Endothelial cell of umbilical vein (primary cell): ENCODE results near the gene RHEX. TPM values are rescaled to one million over a fixed set of nuclear protein-coding genes. Genes with fewer than 3 reads are reported as not detected.

Source experiments
- BruUV-seq: library from RNA; stranded (reverse); fragments of 400-500 nt; replicated peaks from 2 replicates; lab custom pipeline; 2021; lab: Mats Ljungman, UMichigan
- CTCF ChIA-PET: fragments of 300-600, 350-600 bp; sonication (Branson Sonifier 250); formaldehyde crosslinking; loops from one replicate; lab custom pipeline; 2021; ENCODE audit warnings: antibody characterized with exemption, inconsistent platforms; lab: Charles Lee
- POLR2A ChIA-PET: fragments of 300-600, 350-600 bp; sonication (Branson Sonifier 250); formaldehyde crosslinking; loops from one replicate; lab custom pipeline; 2021; ENCODE audit warnings: antibody characterized with exemption, inconsistent platforms; lab: Charles Lee
- DNase-seq: peaks from one replicate; pipeline ENCODE4 v3.0.0-alpha.2; 2011; ENCODE audit warnings: low read depth, low spot score
- FAIRE-seq: peaks from 2 replicates; lab custom pipeline; 2011; peaks lifted over from hg19 to GRCh38; lab: Jason Lieb, UNC
- H2AFZ ChIP-seq: 2 replicates; pipeline ENCODE4 v1.6.0; 2012; ENCODE audit warnings: low read depth, low read length, control low read depth, inconsistent platforms
- H3K27ac ChIP-seq: 2 replicates; pipeline ENCODE4 v1.5.1; 2011; ENCODE audit warnings: low read depth, mild to moderate bottlenecking, control low read depth, low read length, moderate library complexity; ENCODE audit not compliant: insufficient read depth
- H3K27me3 ChIP-seq, 2 experiments: 2 replicates each; pipeline versions ENCODE4 v1.6.0 to v1.6.1; 2011; ENCODE audit warnings: low read length in 2 of 2, mixed read lengths in 1 of 2; ENCODE audit not compliant: control insufficient read depth in 2 of 2, insufficient read depth in 2 of 2
- H3K36me3 ChIP-seq, 2 experiments: 2 replicates in 1 of 2; 3 replicates in 1 of 2; pipeline ENCODE4 v1.5.1; 2011; ENCODE audit warnings: low read length in 2 of 2, mild to moderate bottlenecking in 1 of 2, moderate library complexity in 1 of 2; ENCODE audit not compliant: control insufficient read depth in 2 of 2, insufficient read depth in 2 of 2; ENCODE audit errors: extremely low read depth in 1 of 2
- H3K4me1 ChIP-seq: 3 replicates; pipeline ENCODE4 v1.5.1; 2011; ENCODE audit warnings: mild to moderate bottlenecking, low read length; ENCODE audit not compliant: control insufficient read depth, insufficient read depth; ENCODE audit errors: extremely low read depth
- H3K4me2 ChIP-seq: 2 replicates; pipeline ENCODE4 v1.6.1; 2011; ENCODE audit warnings: low read length, control low read depth, mixed read lengths; ENCODE audit not compliant: insufficient read depth
- H3K4me3 ChIP-seq, 3 experiments: fragments of 200-600 bp in 1 of 3; sonication (generic), shearing (Covaris generic) in 1 of 3; replicated peaks in 1 of 3; 2 replicates each; pipeline ENCODE4 v1.5.1; 2011 to 2016; ENCODE audit warnings: control low read depth in 3 of 3, low read length in 3 of 3, mild to moderate bottlenecking in 2 of 3, inconsistent platforms in 1 of 3, low read depth in 1 of 3, moderate library complexity in 1 of 3; ENCODE audit not compliant: insufficient read depth in 1 of 3
- H3K79me2 ChIP-seq: 2 replicates; pipeline ENCODE4 v1.6.0; 2012; ENCODE audit warnings: low read length, inconsistent platforms; ENCODE audit not compliant: control insufficient read depth, insufficient read depth
- H3K9ac ChIP-seq: replicated peaks from 2 replicates; pipeline ENCODE3; 2011; ENCODE audit warnings: low read length, control low read depth; ENCODE audit not compliant: insufficient read depth; ENCODE audit errors: extremely low read depth
- H3K9me1 ChIP-seq: replicated peaks from 3 replicates; pipeline ENCODE4 v1.6.0; 2011; ENCODE audit warnings: mild to moderate bottlenecking, low read length; ENCODE audit not compliant: control insufficient read depth, insufficient read depth; ENCODE audit errors: extremely low read depth
- H3K9me3 ChIP-seq: replicated peaks from 2 replicates; pipeline ENCODE4 v1.5.1; 2012; ENCODE audit warnings: low read length, inconsistent platforms; ENCODE audit not compliant: control insufficient read depth, insufficient read depth
- H4K20me1 ChIP-seq: replicated peaks from 2 replicates; pipeline ENCODE3; 2011; ENCODE audit warnings: mild to moderate bottlenecking, low read length; ENCODE audit not compliant: control insufficient read depth, insufficient read depth; ENCODE audit errors: extremely low read depth
- CTCF ChIP-seq, 2 donors: IDR thresholded peaks; 1 replicate in 1 of 2; 2 replicates in 1 of 2; pipeline ENCODE4 v1.5.1; 2011; ENCODE audit warnings: low read length in 2 of 2, mild to moderate bottlenecking in 2 of 2, moderate library complexity in 2 of 2, control low read depth in 1 of 2, inconsistent platforms in 1 of 2, low read depth in 1 of 2; ENCODE audit not compliant: insufficient read depth in 1 of 2; ENCODE audit errors: extremely low read depth in 1 of 2
- EZH2 ChIP-seq: IDR thresholded peaks from 2 replicates; pipeline ENCODE4 v1.6.1; 2012; ENCODE audit warnings: borderline replicate concordance, low read depth, mild to moderate bottlenecking, moderate library complexity, low read length, inconsistent platforms; ENCODE audit not compliant: severe bottlenecking
- FOS ChIP-seq: IDR thresholded peaks from 2 replicates; pipeline ENCODE4 v1.6.1; 2011; ENCODE audit warnings: mild to moderate bottlenecking, low read length, moderate library complexity, borderline replicate concordance; ENCODE audit not compliant: insufficient read depth
- GATA2 ChIP-seq: IDR thresholded peaks from 2 replicates; pipeline ENCODE4 v1.7.0; 2011; ENCODE audit warnings: low read depth, mild to moderate bottlenecking, moderate library complexity, mixed read lengths, low read length; ENCODE audit not compliant: insufficient read length, insufficient read depth
- JUN ChIP-seq: IDR thresholded peaks from 2 replicates; pipeline ENCODE4 v1.6.1; 2011; ENCODE audit warnings: borderline replicate concordance, low read depth; ENCODE audit not compliant: insufficient read length, insufficient read depth
- MAX ChIP-seq: IDR thresholded peaks from 2 replicates; pipeline ENCODE4 v1.6.1; 2011; ENCODE audit not compliant: insufficient read depth, insufficient read length
- MYC ChIP-seq: IDR thresholded peaks from one replicate; pipeline ENCODE4 v1.6.1; 2011; ENCODE audit warnings: mild to moderate bottlenecking, low read depth, low read length
- POLR2A ChIP-seq: IDR thresholded peaks from 2 replicates; pipeline ENCODE4 v1.6.1; 2012; ENCODE audit warnings: low read depth, mild to moderate bottlenecking, control low read depth, low read length
- POLR2AphosphoS5 ChIP-seq: IDR thresholded peaks from 2 replicates; pipeline ENCODE4 v1.6.1; 2012; ENCODE audit warnings: low read depth, mild to moderate bottlenecking, control low read depth, low read length, moderate library complexity; ENCODE audit not compliant: insufficient read depth
- dilution Hi-C: fragments of 300-500 bp; cut with MboI; formaldehyde crosslinking; loops from one replicate; pipeline ENCODE4 v1.15.0; 2019; ENCODE audit warnings: low sequenced_read_pairs; ENCODE audit not compliant: extremely low pct_ligation_motif_present
- intact Hi-C: fragments of 100-400 bp; cut with micrococcal nuclease; formaldehyde crosslinking; loops from one replicate; pipeline ENCODE4 v1.10.0; 2022
- polyA plus RNA-seq, 4 experiments: library from polyadenylated mRNA; depleted of rRNA in 3 of 4; stranded (reverse) in 3 of 4; unstranded in 1 of 4; fragments of >200 nt; gene quantifications; 2 replicates each; pipeline versions ENCODE4 v1.2.1 to v1.2.3, GENCODE V29; 2011 to 2012; ENCODE audit warnings: missing spikeins in 1 of 4
- total RNA-seq: library from RNA; stranded (reverse); gene quantifications from 2 replicates; pipeline ENCODE4 v1.2.3, GENCODE V29; 2021

RHEX gene
- total and polyA plus RNA-seq, 2 donors (not counting 3 experiments of a cell fraction or from before 2014, with no cell fraction given): not detected

- ChIA-PET CTCF (interaction anchor here (1.1 to 4.3 kb wide), 5 partner anchors 9 to 179 kb away, joined by 3 to 28 read pairs (median 7); no protein-coding TSS in a partner anchor), POLR2A (no interaction called here)
- no peaks in the 10 kb centered on the region for H3K36me3 ChIP-seq
- dilution Hi-C loops: no loop called here
- no peak overlapping the region for H2AFZ ChIP-seq
- H3K9ac ChIP-seq: no peak overlapping the region
- DNase-seq (no peak), FAIRE-seq (no peak)
- no peaks in the 10 kb centered on the region for H3K79me2 ChIP-seq
- no peak overlapping the region for H3K4me3 ChIP-seq
- no peak overlapping the region for H3K4me2 ChIP-seq
- H3K9me3 ChIP-seq: no peaks in the 10 kb centered on the region
- H4K20me1 ChIP-seq: no peaks in the 10 kb centered on the region
- H3K9me1 ChIP-seq: no peaks in the 10 kb centered on the region
- H3K27ac ChIP-seq: no peak overlapping the region
- BruUV-seq: no TSS peak
- intact Hi-C loops: no loop called here
- H3K27me3 ChIP-seq: peaks cover 0 to 28% of the 10 kb centered on the region in 2 experiments
- H3K4me1 ChIP-seq: no peaks in the 10 kb centered on the region
- TF ChIP-seq GATA2: no peak
- TF ChIP-seq EZH2: no peak
- no peak for TF ChIP-seq POLR2AphosphoS5
- TF ChIP-seq CTCF (IDR thresholded peaks at IDR 0.05; ENCODE audit: extremely low read depth in 1 of 2, insufficient read depth in 1 of 2, low read depth in 1 of 2, low read length in 2 of 2): no peak
- TF ChIP-seq FOS: no peak
- no peak for TF ChIP-seq JUN
- TF ChIP-seq MYC: no peak
- TF ChIP-seq MAX: no peak
- no peak for TF ChIP-seq POLR2A
Observed at GRCh38 chr1:206097381-206097780, 44.4 kb downstream of the RHEX start.
